ENCODE measurements around the gene NAGA. TPM values are rescaled to one million over a fixed set of nuclear protein-coding genes. Genes with fewer than 3 reads are reported as not detected.

Gene NAGA
- total and polyA plus RNA-seq, 7 donors = 5.2 to 8.5 (median 7.3) TPM

GRCh38 chr22:42013385-42013784 is 57.2 kb downstream of the NAGA start:
- peaks cover 0 to 3% (median 0%) of the 10 kb centered on the region in 3 donors for H3K27me3 ChIP-seq (ENCODE audit: insufficient read depth in 3 of 3, low read length in 2 of 3)
- no peaks in the 10 kb centered on the region for H3K36me3 ChIP-seq (ENCODE audit: insufficient read depth in 1 of 2, low read depth in 1 of 2)
- TF ChIP-seq CTCF (IDR thresholded peaks at IDR 0.05) = no peak
- peaks cover 22% of the 10 kb centered on the region for H3K9me3 ChIP-seq
- no peak overlapping the region for H3K4me3 ChIP-seq
- WGBS, 3 donors = 79 to 94% (median 90%) methylated on average over 4 of the region's 4 CpGs
- no peaks in the 10 kb centered on the region for H3K4me1 ChIP-seq
- H3K27ac ChIP-seq = no peak overlapping the region
- ATAC-seq = no peak
- intact Hi-C loops (cut with DNase I) = no loop called here
- DNase-seq = no peak

DNA sequence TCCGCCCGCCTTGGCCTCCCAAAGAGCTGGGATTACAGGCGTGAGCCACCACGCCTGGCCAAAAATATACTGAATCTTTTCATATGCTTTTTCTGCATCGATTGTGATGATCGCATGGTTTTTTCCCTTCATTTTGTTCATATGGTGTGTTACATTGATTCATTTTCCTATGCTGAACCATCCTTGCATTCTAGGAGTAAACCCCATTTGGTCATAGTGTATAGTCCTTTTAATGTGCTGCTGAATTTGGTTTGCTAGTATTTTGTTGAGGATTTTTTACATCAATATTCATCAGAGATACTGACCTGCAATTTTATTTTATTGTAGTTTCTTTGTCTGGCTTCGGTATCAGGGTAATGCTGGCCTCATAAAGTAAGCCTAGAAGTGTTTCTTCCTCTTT is 59.8 kb downstream of the NAGA start:
- H3K36me3 ChIP-seq (ENCODE audit: insufficient read depth in 1 of 2, low read depth in 1 of 2) = no peaks in the 10 kb centered on the region
- TF ChIP-seq CTCF (IDR thresholded peaks at IDR 0.05) = no peak
- intact Hi-C loops (cut with DNase I) = no loop called here
- ATAC-seq (no peak), DNase-seq (no peak)
- 92 to 98% (median 95%) methylated on average over 7 of the region's 7 CpGs for WGBS, 3 donors
- no peak overlapping the region for H3K27ac ChIP-seq
- no peaks in the 10 kb centered on the region for H3K4me1 ChIP-seq
- H3K27me3 ChIP-seq (ENCODE audit: insufficient read depth in 3 of 3, low read length in 2 of 3) = no peaks in the 10 kb centered on the region
- no peak overlapping the region for H3K4me3 ChIP-seq
- peaks cover 22% of the 10 kb centered on the region for H3K9me3 ChIP-seq

Other genes starting within 250 kb of the NAGA start
- gene SREBF2, start 237.7 kb downstream of the NAGA start, total RNA-seq = 10 to 100 TPM; 36.3 to 47.0 (median 43.6) TPM
- gene SREBF2, start 237.7 kb downstream of the NAGA start, polyA plus RNA-seq = 10 to 100 TPM; 21.0 to 24.1 (median 23.8) TPM
- gene SHISA8, start 155.7 kb downstream of the NAGA start, total RNA-seq = under 1 TPM in 3 of 4 donors, not detected in 1; 0.15 to 0.26 (median 0.26) TPM
- not detected for gene SHISA8, start 155.7 kb downstream of the NAGA start, polyA plus RNA-seq
- 1 to 10 TPM in 1 of 4 donors, under 1 TPM in 3; 0.20 to 1.4 (median 0.38) TPM for gene TNFRSF13C, start 144.0 kb downstream of the NAGA start, total RNA-seq
- gene TNFRSF13C, start 144.0 kb downstream of the NAGA start, polyA plus RNA-seq = under 1 TPM in 2 of 3 donors, not detected in 1; 0.01 to 0.05 TPM
- 1 to 10 TPM in 2 of 4 donors, under 1 TPM in 1, not detected in 1; 0.59 to 2.3 (median 1.5) TPM for gene CENPM, start 123.7 kb downstream of the NAGA start, total RNA-seq
- 1 to 10 TPM in 2 of 3 donors, under 1 TPM in 1; 0.52 to 1.2 (median 1.1) TPM for gene CENPM, start 123.7 kb downstream of the NAGA start, polyA plus RNA-seq
- gene SEPTIN3, start 101.4 kb downstream of the NAGA start, total RNA-seq = under 1 TPM in 1 of 4 donors, not detected in 3; 0.06 TPM
- gene SEPTIN3, start 101.4 kb downstream of the NAGA start, polyA plus RNA-seq = under 1 TPM; 0.03 to 0.14 (median 0.05) TPM
- 1 to 10 TPM in 1 of 4 donors, under 1 TPM in 3; 0.22 to 1.7 (median 0.48) TPM for gene WBP2NL, start 72.0 kb downstream of the NAGA start, total RNA-seq
- gene WBP2NL, start 72.0 kb downstream of the NAGA start, polyA plus RNA-seq = under 1 TPM in 2 of 3 donors, not detected in 1; 0.22 to 0.40 TPM
- gene PHETA2, start 3.4 kb upstream of the NAGA start, total RNA-seq = 1 to 10 TPM; 1.4 to 2.4 (median 2.1) TPM
- 1 to 10 TPM; 2.0 to 2.3 (median 2.2) TPM for gene PHETA2, start 3.4 kb upstream of the NAGA start, polyA plus RNA-seq
- gene SMDT1, start 8.9 kb upstream of the NAGA start, total RNA-seq = 100 to 1,000 TPM; 117 to 164 (median 129) TPM
- 100 to 1,000 TPM; 117 to 198 (median 194) TPM for gene SMDT1, start 8.9 kb upstream of the NAGA start, polyA plus RNA-seq
- 100 to 1,000 TPM; 149 to 181 (median 160) TPM for gene NDUFA6, start 20.0 kb upstream of the NAGA start, total RNA-seq
- gene NDUFA6, start 20.0 kb upstream of the NAGA start, polyA plus RNA-seq = 100 to 1,000 TPM; 242 to 253 (median 245) TPM
- under 1 TPM in 3 of 4 donors, not detected in 1; 0.13 to 0.44 (median 0.26) TPM for gene CYP2D6, start 60.0 kb upstream of the NAGA start, total RNA-seq
- gene CYP2D6, start 60.0 kb upstream of the NAGA start, polyA plus RNA-seq = under 1 TPM; 0.03 to 0.23 (median 0.19) TPM
- 10 to 100 TPM; 10.1 to 14.9 (median 12.1) TPM for gene TCF20, start 199.8 kb upstream of the NAGA start, total RNA-seq
- 1 to 10 TPM; 3.2 to 9.5 (median 5.5) TPM for gene TCF20, start 199.8 kb upstream of the NAGA start, polyA plus RNA-seq